GM12864 (cell line): ENCODE measurements around the gene KITLG.
"Not testable (repeated sequence)": the region's sequence is repeated elsewhere in the genome, so short reads cannot be mapped to it uniquely, and the experiment has no call there.

ENCODE experiments used
- DNase-seq: peaks from one replicate; pipeline ENCODE4 v3.0.0-alpha.2; 2011; ENCODE audit warnings: low read depth
- H3K4me3 ChIP-seq: 2 replicates; pipeline ENCODE4 v1.5.1; 2011; ENCODE audit warnings: mild to moderate bottlenecking, low read depth, low read length, control low read depth
- CTCF ChIP-seq: IDR thresholded peaks from 2 replicates; pipeline ENCODE4 v1.5.1; 2011; ENCODE audit warnings: low read depth, mild to moderate bottlenecking, moderate library complexity, low read length, control low read depth, inconsistent platforms; ENCODE audit errors: missing control alignments

Gene KITLG

DNA sequence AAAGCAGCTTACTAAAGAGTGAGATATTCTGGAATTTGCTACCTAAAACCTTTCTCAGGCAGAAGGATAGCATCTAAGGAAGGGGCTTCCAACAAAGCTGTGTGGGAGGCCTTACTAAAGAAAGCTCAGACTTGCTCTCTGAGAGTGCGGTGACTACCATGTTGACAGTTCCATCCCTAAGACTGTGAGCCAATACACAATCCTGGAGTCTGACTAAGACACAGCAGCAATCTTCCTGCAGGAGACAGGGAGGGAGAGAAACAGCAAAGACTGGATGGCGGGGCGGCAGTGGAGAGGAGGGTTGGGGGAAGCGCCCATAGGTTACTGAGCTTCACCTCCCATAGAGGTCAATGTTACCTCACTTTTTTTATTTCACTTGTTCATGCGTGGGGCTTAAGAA is 70.9 kb downstream of the KITLG start:
- no peak overlapping the region for H3K4me3 ChIP-seq
- no peak for DNase-seq
- no peak for TF ChIP-seq CTCF

DNA sequence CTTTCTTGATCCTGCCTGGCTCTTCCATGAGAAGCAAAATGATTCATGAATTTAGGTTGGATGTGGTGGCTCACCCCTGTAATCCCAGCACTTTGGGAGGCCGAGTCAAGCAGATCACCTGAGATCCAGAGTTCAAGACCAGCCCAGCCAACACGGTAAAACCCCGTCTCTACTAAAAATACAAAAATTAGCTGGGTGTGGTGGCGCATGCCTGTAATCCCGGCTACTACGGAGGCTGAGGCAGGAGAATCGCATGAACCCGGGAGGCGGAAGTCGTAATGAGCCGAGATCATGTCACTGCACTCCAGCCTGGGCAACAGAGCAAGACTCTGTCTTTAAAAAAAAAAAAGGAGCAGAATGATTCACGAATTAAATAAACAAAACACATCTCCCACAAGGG is 72.4 kb downstream of the KITLG start:
- not testable (repeated sequence) for H3K4me3 ChIP-seq, DNase-seq

DNA sequence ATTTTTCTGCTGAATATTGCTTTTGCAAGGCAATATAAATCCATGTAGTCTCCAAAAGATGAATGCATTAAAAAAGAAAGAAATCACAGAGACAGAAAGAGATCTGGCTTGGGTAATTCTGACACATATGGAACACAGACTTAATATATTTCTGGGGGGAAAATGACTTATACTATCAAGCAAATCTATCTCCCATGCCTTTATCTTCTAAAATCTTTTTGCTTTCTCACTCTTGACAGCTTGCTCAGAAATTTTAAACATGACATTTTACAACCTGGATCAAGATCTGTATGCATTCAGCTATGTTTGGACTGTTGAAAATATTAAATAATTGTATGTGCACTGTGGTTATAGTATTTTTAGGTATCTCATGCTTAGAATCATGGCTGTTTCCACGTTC is 73.0 kb downstream of the KITLG start:
- no peak for TF ChIP-seq CTCF
- DNase-seq, result no peak
- no peak overlapping the region for H3K4me3 ChIP-seq

- no peak for TF ChIP-seq CTCF
Observed at GRCh38 chr12:88505696-88506095, 74.6 kb downstream of the KITLG start.

DNA sequence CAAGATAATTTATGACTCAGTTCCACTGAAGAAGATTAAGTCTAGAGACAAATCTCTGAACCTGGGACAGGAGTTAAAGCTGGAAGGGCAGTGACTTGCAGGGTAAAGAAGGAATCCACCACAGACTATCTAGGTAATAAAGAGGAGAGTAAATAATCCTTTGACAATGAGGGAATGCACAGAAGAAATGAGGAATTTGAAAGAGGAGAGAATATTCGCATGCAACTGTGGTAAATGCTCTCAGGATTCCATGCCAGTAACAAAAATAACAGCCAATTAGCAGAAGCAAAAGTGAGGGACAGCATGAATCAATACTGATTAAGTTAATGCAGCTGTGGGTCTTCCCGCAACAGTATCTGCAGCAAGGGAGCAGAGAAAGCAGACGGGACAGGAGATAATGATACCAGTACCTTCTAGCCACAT is 77.0 kb downstream of the KITLG start:
- H3K4me3 ChIP-seq, result no peak overlapping the region
- no peak for DNase-seq
- no peak for TF ChIP-seq CTCF

More at GRCh38 chr12:88505696-88506095, 74.6 kb downstream of the KITLG start:
- DNase-seq, result no peak
- H3K4me3 ChIP-seq, result no peak overlapping the region

DNA sequence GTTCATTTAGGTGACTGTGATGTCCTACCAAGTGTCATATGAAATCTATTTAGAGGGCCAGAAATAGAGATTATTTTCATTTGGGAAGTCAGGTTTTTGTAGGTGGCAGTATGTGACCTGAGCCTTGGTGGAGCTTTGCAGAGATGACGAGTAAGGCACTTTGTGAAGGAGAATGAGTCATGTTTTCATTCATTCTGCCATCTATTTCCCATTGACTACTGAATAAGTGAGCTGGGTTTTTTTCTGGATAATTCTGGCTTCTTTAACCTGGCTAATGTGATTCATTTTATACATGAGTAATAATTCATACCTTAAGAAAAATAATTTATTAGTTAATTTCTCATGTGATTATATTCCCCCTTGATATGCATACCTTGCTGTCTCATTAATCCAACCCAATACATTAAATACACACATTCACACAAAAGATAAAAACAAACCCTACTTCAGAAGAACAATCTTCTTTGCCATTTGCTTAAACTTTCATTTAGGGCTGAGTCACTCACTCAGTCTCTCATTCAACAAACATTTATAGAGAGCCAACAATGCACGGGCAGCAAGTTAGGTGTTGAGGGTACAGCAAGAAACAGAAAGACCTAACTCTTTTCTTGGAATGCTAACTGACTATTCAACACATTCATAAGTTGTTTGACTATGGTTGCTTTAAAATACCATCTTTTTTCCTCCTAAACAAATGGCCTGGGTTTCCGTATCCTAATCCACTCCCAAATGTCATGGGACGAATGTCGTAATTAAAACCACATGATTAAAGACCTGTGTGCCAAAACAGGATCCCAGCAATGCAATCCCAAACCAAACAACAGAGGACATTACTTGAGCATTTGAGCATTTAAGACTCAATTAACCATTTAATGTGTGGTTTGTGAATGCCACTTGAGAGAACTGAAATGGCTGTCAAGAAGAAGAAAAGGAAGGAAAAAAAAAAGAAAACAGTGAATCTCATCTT is 78.0 kb downstream of the KITLG start:
- no peak for DNase-seq
- TF ChIP-seq CTCF, result no peak
- H3K4me3 ChIP-seq, result no peak overlapping the region

DNA sequence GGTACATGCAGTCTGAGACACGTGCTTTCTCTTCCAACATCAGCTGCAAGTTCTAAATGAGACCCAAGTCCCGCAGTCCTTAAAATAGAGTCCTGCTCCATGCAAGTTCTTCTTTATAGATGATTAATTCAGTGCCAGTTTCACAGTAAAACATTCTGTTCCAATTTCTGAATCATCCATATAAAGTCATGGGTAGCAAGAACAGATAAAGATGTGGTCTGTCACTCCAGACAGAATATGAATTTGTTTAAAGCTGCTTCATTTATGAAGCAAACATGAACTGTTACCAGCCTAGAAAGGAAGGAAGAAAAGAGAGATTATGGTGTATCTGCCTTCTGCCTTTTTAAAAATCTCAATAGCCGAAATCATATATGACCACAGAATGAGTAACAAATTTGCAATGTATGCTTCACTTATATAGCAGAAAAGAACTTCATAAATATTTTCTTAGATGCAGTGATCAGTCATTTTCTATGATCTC is 83.3 kb downstream of the KITLG start:
- DNase-seq, result no peak
- TF ChIP-seq CTCF, result no peak
- no peak overlapping the region for H3K4me3 ChIP-seq
